ENCODE results near the gene EDIL3.
"Not testable (repeated sequence)": the region's sequence is repeated elsewhere in the genome, so short reads cannot be mapped to it uniquely, and the experiment has no call there.

EDIL3 gene

DNA sequence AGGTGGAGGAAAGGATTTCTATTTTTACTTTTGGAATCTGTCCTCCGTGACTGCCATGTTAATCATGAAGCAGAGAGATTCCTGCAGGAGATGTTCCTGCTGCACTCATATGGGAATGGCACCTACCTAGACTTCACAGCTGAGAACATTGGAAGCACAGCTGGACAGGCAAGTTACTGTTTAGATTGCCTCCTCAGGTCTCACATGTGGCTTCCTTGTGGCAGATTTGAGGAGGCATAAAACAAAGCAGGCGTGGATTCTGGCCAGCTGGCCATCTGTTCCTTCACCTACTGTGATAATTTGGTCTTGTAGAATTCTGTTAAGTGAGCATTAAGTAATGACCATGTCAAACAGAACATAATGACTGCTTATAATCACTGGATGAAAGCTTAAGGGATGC is 193.4 kb downstream of the EDIL3 start:
- POLR2A ChIA-PET: no interaction called here

DNA sequence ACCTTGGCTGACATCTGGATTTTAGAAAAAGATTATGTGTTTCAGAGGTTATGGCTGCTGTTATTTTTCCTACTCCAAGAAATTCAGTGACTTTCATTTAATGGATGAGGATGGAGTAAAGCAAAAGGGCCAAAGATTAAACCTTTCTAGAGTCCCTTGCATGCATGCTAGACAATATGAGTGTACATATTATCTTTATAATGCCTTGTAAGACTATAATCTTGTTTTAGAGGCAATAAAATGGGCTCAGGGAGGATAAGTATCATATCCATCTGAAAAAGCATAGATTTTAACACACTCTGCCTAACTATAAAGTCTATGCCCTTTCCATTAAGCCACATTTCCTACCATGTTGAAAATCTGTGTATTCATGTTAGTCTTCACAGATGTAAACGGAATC is 199.8 kb downstream of the EDIL3 start:
- ChIA-PET CTCF (no interaction called here), POLR2A (no interaction called here)
- no peak for DNase-seq (ENCODE audit: extremely low spot score)
- TF ChIP-seq, protein P1, sequence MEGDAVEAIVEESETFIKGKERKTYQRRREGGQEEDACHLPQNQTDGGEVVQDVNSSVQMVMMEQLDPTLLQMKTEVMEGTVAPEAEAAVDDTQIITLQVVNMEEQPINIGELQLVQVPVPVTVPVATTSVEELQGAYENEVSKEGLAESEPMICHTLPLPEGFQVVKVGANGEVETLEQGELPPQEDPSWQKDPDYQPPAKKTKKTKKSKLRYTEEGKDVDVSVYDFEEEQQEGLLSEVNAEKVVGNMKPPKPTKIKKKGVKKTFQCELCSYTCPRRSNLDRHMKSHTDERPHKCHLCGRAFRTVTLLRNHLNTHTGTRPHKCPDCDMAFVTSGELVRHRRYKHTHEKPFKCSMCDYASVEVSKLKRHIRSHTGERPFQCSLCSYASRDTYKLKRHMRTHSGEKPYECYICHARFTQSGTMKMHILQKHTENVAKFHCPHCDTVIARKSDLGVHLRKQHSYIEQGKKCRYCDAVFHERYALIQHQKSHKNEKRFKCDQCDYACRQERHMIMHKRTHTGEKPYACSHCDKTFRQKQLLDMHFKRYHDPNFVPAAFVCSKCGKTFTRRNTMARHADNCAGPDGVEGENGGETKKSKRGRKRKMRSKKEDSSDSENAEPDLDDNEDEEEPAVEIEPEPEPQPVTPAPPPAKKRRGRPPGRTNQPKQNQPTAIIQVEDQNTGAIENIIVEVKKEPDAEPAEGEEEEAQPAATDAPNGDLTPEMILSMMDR (IDR thresholded peaks at IDR 0.05; ENCODE audit: control extremely low read depth, extremely low read depth, low read depth, missing control alignments): no peak

More for the DNA sequence above, 193.4 kb downstream of the EDIL3 start:
- TF ChIP-seq, protein P1 (IDR thresholded peaks at IDR 0.05; ENCODE audit: control extremely low read depth, extremely low read depth, low read depth, missing control alignments): no peak
- CTCF ChIA-PET: interaction anchor here (0.7 to 1.8 kb wide), 6 partner anchors 9 to 388 kb away, joined by 3 to 10 read pairs (median 4); no protein-coding TSS in a partner anchor
- DNase-seq (ENCODE audit: extremely low spot score): no peak

DNA sequence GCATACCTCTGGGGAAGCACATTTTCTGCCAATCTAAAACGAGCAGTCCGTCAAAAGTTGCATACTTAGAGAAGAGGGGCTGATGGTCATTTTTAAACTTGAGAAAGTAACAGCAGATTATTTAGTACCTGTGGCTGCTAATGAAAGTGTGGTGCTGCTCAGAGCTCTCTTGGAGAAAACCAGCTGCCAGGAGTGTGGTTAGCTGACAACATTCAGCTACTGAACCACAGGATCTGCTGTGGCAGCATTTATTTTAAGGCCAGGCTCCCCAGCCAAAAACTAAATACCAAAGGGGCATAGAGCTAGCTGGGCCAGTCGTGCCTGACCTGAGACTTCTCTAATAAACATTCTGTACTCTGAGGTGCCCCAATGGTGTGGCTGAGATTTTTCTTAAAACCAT is 203.6 kb downstream of the EDIL3 start:
- CTCF ChIA-PET: no interaction called here
- TF ChIP-seq, protein P1 (IDR thresholded peaks at IDR 0.05; ENCODE audit: control extremely low read depth, extremely low read depth, low read depth, missing control alignments): no peak
- POLR2A ChIA-PET: no interaction called here
- DNase-seq (ENCODE audit: extremely low spot score): no peak

DNA sequence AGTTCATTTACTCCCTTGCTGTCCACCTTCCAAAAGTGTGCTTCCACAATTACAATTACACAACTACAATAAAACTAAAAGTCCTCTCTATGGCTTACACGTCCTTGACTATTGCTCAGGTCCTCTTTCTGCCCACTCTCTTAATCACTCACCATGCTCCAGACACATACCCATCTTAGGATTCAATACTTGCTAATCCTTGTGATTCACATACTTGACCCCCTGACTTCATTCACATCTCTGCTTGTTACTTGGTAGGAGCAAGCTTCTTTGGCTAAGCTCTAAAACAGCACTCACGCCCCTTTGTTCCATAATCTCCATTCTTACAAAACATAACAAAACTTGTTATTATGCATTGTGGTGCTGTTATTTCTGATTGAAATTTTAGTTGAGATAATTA is 215.8 kb downstream of the EDIL3 start:
- TF ChIP-seq, protein P1 (IDR thresholded peaks at IDR 0.05; ENCODE audit: control extremely low read depth, extremely low read depth, low read depth, missing control alignments): no peak
- POLR2A ChIA-PET: no interaction called here
- DNase-seq (ENCODE audit: extremely low spot score): no peak
- CTCF ChIA-PET: no interaction called here

DNA sequence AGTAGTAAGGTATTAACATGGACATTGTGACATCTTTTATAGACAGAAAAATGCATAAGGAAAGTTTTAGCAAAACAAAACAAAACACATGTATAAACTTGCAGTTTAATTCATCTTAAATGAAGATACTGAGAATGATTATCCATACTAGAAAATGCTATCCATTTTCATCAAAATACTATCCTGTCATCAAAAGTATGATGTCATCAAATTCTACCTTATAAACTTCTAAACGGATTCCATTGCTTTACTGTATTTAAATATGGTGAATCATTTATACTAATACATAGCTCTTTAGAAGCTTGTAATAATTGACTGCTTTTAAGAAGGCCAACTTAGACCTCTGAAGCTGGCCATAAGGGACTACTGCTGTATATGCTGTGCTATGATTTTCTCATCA is 221.0 kb downstream of the EDIL3 start:
- TF ChIP-seq, protein P1 (IDR thresholded peaks at IDR 0.05; ENCODE audit: control extremely low read depth, extremely low read depth, low read depth, missing control alignments): no peak
- ChIA-PET CTCF (interaction anchor here (1.0 to 1.7 kb wide), 3 partner anchors 10 to 16 kb away, joined by 3 to 5 read pairs (median 4); no protein-coding TSS in a partner anchor), POLR2A (no interaction called here)
- no peak for DNase-seq (ENCODE audit: extremely low spot score)

DNA sequence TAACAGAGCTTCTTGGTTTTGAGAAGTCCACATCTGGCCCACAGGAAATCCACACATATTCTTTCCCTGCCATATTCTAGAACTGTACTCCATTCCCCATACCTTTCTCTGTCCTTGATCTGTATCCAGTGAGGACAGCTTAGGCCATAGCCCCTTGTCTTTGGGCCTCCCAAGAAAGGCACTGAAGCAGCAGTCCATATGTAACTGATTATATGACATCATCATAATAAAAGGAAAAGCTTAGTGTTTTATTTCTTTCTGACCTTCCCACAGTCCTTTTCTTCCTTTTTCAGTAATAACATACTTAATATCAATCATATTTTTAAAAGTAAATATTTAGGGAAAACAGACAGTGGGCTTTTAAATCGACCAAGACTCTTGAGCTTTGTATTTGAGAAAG is 222.0 kb downstream of the EDIL3 start:
- DNase-seq (ENCODE audit: extremely low spot score): no peak
- CTCF ChIA-PET: interaction anchor here (1.0 to 1.7 kb wide), 2 partner anchors 9 to 17 kb away, joined by 3 to 5 read pairs; no protein-coding TSS in a partner anchor
- POLR2A ChIA-PET: no interaction called here
- TF ChIP-seq, protein P1 (IDR thresholded peaks at IDR 0.05; ENCODE audit: control extremely low read depth, extremely low read depth, low read depth, missing control alignments): no peak

DNA sequence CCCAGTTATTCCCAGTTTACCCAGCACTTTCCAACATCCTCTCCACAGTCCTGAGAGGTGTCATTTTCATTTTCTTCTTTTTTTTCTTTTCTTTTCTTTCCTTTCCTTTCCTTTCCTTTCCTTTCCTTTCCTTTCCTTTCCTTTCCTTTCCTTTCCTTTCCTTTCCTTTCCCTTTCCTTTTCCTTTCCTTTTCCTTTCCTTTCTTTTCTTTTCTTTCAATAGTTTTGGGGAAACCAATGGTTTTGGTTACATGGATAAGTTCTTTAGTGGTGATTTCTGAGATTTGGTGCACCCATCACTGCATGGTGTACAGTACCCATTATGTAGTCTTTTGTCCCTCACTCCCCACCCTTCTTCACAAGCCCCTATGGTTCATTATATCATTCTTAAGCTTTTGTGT is 224.0 kb downstream of the EDIL3 start:
- CTCF ChIA-PET: interaction anchor here (1.3 kb wide), 1 partner anchor 18 kb away, joined by 9 read pairs; no protein-coding TSS in a partner anchor
- DNase-seq (ENCODE audit: extremely low spot score); POLR2A ChIA-PET: not testable (repeated sequence)
